ENCODE measurements around the gene PSMC2.

GRCh38 chr7:103307503-103308231, 39.8 kb upstream of the PSMC2 start:
- TF ChIP-seq CTCF (IDR thresholded peaks at IDR 0.05) (no peak), POLR2A (IDR thresholded peaks at IDR 0.05) (no peak)
